Neural cell (in vitro differentiated cells): ENCODE measurements around the gene CEP57.

Experiments used
- CTCF ChIP-seq: fragments of 450-650 bp; IDR thresholded peaks from 2 replicates; pipeline ENCODE4 v1.5.1; 2014; ENCODE audit warnings: antibody characterized with exemption, mild to moderate bottlenecking, moderate library complexity; ENCODE audit not compliant: poor library complexity, severe bottlenecking
- EP300 ChIP-seq: fragments of 450-650 bp; conservative IDR thresholded peaks from 2 replicates; pipeline ENCODE4 v1.6.1; 2014; ENCODE audit warnings: antibody characterized with exemption, mild to moderate bottlenecking, moderate library complexity; ENCODE audit not compliant: poor library complexity, severe bottlenecking
- EZH2 ChIP-seq: fragments of 200-600, 300-800 bp; shearing (Covaris generic), sonication (generic); IDR thresholded peaks from 2 replicates; pipeline ENCODE4 v1.6.1; 2014; ENCODE audit warnings: antibody characterized with exemption, low read length, borderline replicate concordance, mild to moderate bottlenecking; ENCODE audit not compliant: insufficient read depth, poor library complexity, severe bottlenecking
- POLR2AphosphoS5 ChIP-seq: IDR thresholded peaks from 2 replicates; pipeline ENCODE4 v1.6.1; 2012
- RAD21 ChIP-seq: fragments of 450-650 bp; conservative IDR thresholded peaks from 2 replicates; pipeline ENCODE4 v1.6.1; 2014; ENCODE audit warnings: antibody characterized with exemption, mild to moderate bottlenecking, moderate library complexity
- REST ChIP-seq: IDR thresholded peaks from 2 replicates; pipeline ENCODE4 v1.6.1; 2012; ENCODE audit warnings: borderline replicate concordance
- TAF1 ChIP-seq: IDR thresholded peaks from 2 replicates; pipeline ENCODE4 v1.6.1; 2012; ENCODE audit warnings: low read depth

- no peak for TF ChIP-seq CTCF
- TF ChIP-seq POLR2AphosphoS5 = no peak
- TF ChIP-seq TAF1 = no peak
- no peak for TF ChIP-seq EZH2
- no peak for TF ChIP-seq RAD21
- no peak for TF ChIP-seq EP300
- no peak for TF ChIP-seq REST
Observed at GRCh38 chr11:95867105-95867504, 76.8 kb downstream of the CEP57 start.
